ENCODE results near the gene MARCHF10. TPM values are rescaled to one million over a fixed set of nuclear protein-coding genes. Genes with fewer than 3 reads are reported as not detected.

MARCHF10 gene
- total RNA-seq, 2 donors from 2014 or later = not detected

DNA sequence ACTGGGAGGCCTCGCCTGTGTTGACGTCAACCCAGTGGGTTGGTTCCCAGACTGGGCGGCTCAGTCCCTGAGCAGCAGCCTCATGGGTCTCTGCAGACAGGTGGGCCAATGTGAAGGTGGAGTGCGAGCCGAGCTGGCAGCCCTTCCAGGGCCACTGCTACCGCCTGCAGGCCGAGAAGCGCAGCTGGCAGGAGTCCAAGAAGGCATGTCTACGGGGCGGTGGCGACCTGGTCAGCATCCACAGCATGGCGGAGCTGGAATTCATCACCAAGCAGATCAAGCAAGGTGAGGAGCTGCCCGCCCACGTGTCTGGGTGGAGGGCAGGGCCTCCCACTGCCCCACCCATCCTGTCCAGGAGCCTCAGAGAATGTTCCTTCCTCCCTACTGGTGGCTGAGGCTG is 136.6 kb downstream of the MARCHF10 start:
- Histone ChIP-seq H3K27ac (no peak overlapping the region), H3K36me3 (no peaks in the 10 kb centered on the region), H3K4me3 (no peak overlapping the region), H3K9me3 (no peaks in the 10 kb centered on the region), H3K4me1 (no peaks in the 10 kb centered on the region), H3K27me3 (no peaks in the 10 kb centered on the region)
- TF ChIP-seq, protein P1, sequence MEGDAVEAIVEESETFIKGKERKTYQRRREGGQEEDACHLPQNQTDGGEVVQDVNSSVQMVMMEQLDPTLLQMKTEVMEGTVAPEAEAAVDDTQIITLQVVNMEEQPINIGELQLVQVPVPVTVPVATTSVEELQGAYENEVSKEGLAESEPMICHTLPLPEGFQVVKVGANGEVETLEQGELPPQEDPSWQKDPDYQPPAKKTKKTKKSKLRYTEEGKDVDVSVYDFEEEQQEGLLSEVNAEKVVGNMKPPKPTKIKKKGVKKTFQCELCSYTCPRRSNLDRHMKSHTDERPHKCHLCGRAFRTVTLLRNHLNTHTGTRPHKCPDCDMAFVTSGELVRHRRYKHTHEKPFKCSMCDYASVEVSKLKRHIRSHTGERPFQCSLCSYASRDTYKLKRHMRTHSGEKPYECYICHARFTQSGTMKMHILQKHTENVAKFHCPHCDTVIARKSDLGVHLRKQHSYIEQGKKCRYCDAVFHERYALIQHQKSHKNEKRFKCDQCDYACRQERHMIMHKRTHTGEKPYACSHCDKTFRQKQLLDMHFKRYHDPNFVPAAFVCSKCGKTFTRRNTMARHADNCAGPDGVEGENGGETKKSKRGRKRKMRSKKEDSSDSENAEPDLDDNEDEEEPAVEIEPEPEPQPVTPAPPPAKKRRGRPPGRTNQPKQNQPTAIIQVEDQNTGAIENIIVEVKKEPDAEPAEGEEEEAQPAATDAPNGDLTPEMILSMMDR (IDR thresholded peaks at IDR 0.05) = no peak
- DNase-seq (ENCODE audit: low spot score) = no peak

DNA sequence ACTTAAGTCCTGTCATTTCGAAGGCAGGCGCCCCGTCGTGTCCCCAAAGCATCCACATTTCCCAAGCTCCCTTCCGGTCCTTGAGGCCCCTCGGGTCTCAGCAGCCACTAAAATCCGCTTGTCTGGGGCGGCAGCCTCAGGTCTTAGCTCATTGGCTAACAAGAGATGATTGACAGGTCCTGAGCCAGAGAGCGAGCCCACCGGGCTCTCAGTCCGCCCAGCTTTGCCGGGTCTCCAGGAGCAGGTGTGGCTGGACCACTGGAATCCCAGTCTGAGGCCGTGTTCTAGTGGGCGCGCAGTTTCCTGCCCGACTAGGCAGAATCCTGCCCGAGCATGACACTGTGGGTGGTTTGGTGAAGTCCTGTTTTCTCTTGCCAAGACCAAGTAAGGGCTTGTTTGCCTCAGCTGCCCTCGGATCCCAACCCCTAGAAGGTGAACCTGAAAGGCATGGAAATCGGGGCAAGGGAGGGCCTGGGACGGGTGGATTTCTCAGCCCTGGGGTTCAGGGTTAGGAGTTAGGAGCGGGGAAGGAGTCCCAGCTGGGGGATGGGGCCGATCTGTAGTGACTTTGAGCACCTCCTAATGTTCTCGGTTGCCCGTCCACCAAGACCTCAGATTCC is 137.8 kb downstream of the MARCHF10 start:
- no peaks in the 10 kb centered on the region for H3K36me3 ChIP-seq
- no peaks in the 10 kb centered on the region for H3K27me3 ChIP-seq
- TF ChIP-seq, protein P1 (IDR thresholded peaks at IDR 0.05) = no peak
- H3K4me3 ChIP-seq = no peak overlapping the region
- no peak for DNase-seq (ENCODE audit: low spot score)
- H3K4me1 ChIP-seq = no peaks in the 10 kb centered on the region
- H3K9me3 ChIP-seq = no peaks in the 10 kb centered on the region
- H3K27ac ChIP-seq = no peak overlapping the region

DNA sequence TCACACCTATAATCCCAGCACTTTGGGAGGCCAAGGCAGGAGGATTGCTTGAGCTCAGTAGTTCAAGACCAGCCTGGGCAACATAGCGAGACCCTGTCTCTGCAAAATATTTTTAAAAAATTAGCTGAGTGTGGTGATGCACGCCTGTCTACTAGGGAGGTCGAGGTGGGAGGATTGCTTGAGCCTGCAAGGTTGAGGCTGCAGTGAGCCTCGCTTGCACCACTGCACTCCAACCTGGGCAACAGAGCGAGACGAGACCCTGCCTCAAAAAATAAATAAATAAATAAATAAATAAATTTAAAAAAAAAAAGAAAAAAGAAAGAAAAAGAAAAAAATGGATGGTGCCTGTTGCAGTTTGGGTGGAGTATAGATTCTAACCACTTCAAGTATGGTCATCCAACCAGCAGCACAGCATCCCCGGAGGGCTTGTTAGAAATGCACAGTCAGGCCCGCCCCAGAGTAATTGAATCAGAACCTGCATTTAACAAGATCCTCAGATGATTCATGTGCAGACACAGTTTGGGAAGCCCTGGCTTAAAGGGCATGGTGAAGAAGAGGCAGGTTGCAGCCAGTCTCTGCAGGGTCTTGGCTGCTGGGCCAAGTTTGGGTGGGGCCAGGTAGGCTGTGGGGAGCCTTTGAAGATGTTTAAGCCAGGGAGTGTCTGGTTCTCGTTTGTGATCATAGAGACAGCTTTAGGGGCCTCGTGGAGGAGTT is 139.9 kb downstream of the MARCHF10 start:
- Histone ChIP-seq H3K27me3 (no peaks in the 10 kb centered on the region), H3K27ac (no peak overlapping the region), H3K4me3 (no peak overlapping the region), H3K36me3 (no peaks in the 10 kb centered on the region), H3K4me1 (no peaks in the 10 kb centered on the region), H3K9me3 (no peaks in the 10 kb centered on the region)
- DNase-seq (ENCODE audit: low spot score) = no peak
- TF ChIP-seq, protein P1 (IDR thresholded peaks at IDR 0.05) = no peak

DNA sequence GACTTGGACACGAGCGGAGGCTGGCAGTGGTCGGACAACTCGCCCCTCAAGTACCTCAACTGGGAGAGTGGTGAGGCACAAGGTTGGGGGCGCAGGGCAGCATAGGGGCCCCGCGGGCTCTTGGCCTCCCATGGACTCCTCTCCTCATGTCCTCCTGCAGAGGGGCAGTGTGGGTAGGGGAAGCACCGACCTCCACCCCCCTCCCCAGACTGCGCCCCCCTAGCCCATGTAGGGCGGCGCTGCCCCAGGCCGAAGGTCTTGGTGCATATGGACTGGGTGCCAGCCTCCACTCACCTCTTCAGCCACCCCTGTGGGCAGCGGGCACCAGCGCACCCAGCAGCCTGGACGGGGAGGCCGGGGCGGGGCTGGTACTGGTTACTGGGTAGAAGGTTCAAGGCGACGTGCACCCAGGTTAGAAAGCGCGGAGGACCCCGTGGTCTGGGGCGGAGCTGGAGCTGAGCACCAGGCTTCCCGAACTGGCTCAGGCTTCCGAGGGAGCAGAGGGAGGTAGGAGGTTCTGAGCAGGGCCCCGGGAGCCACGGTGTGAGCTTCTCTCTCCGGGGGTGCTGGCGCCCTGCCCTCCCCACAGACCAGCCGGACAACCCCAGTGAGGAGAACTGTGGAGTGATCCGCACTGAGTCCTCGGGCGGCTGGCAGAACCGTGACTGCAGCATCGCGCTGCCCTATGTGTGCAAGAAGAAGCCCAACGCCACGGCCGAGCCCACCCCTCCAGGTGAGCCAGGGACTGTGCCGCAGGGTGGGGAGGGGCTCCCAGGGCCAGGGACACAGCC is 141.1 kb downstream of the MARCHF10 start:
- DNase-seq (ENCODE audit: low spot score) = no peak
- no peaks in the 10 kb centered on the region for H3K9me3 ChIP-seq
- H3K27ac ChIP-seq = no peak overlapping the region
- H3K4me3 ChIP-seq = no peak overlapping the region
- TF ChIP-seq, protein P1 (IDR thresholded peaks at IDR 0.05) = no peak
- H3K27me3 ChIP-seq = no peaks in the 10 kb centered on the region
- no peaks in the 10 kb centered on the region for H3K36me3 ChIP-seq
- H3K4me1 ChIP-seq = no peaks in the 10 kb centered on the region

- Histone ChIP-seq H3K27me3 (no peaks in the 10 kb centered on the region), H3K9me3 (no peaks in the 10 kb centered on the region), H3K4me3 (no peak overlapping the region), H3K27ac (no peak overlapping the region), H3K36me3 (no peaks in the 10 kb centered on the region), H3K4me1 (no peaks in the 10 kb centered on the region)
- TF ChIP-seq, protein P1 (IDR thresholded peaks at IDR 0.05) = no peak
- DNase-seq (ENCODE audit: low spot score) = no peak
Observed at GRCh38 chr17:62666061-62666800, 141.9 kb downstream of the MARCHF10 start.

All from right atrium auricular region (tissue), 2 donors.